GDM1 (cell line): ENCODE results near the gene SNX13.
A peak's percentile ranks its signal among the peaks of the same experiment; 100 is the strongest.

Experiments used
- DNase-seq: peaks from one replicate; lab custom pipeline; 2025; lab: John Stamatoyannopoulos, UW

SNX13 gene

GRCh38 chr7:17947620-17948019 lies 7.3 kb upstream of the SNX13 start:
- no peak for DNase-seq

GRCh38 chr7:17946591-17946990 lies 6.3 kb upstream of the SNX13 start:
- no peak for DNase-seq

- DNase-seq, result no peak
Measured at GRCh38 chr7:17944720-17945119, 4.4 kb upstream of the SNX13 start.

GRCh38 chr7:17943006-17943405 lies 2.7 kb upstream of the SNX13 start:
- DNase-seq, result no peak

GRCh38 chr7:17942231-17942630 lies 1.9 kb upstream of the SNX13 start:
- DNase-seq, result no peak

GRCh38 chr7:17940951-17941431 lies 697 bp upstream of the SNX13 start:
- DNase-seq, result no peak

GRCh38 chr7:17939606-17940301 lies 540 bp downstream of the SNX13 start:
- DNase-seq, result peak; percentile 21

GRCh38 chr7:17939211-17939605 lies 1.1 kb downstream of the SNX13 start:
- no peak for DNase-seq

- no peak for DNase-seq
Measured at GRCh38 chr7:17937506-17938120, 2.7 kb downstream of the SNX13 start.

- DNase-seq, result no peak
Measured at GRCh38 chr7:17936321-17936720, 4.0 kb downstream of the SNX13 start.

- DNase-seq, result no peak
Measured at GRCh38 chr7:17934612-17935240, 5.6 kb downstream of the SNX13 start.

GRCh38 chr7:17934094-17934493 lies 6.2 kb downstream of the SNX13 start:
- no peak for DNase-seq

- no peak for DNase-seq
Measured at GRCh38 chr7:17932770-17933169, 7.5 kb downstream of the SNX13 start.

- no peak for DNase-seq
Measured at GRCh38 chr7:17931069-17931468, 9.2 kb downstream of the SNX13 start.

- DNase-seq, result no peak
Measured at GRCh38 chr7:17930546-17930945, 9.7 kb downstream of the SNX13 start.

GRCh38 chr7:17929647-17930395 lies 10.5 kb downstream of the SNX13 start:
- no peak for DNase-seq

GRCh38 chr7:17928055-17928454 lies 12.2 kb downstream of the SNX13 start:
- DNase-seq, result no peak

GRCh38 chr7:17921857-17922416 lies 18.4 kb downstream of the SNX13 start:
- DNase-seq, result no peak

- no peak for DNase-seq
Measured at GRCh38 chr7:17917842-17918241, 22.5 kb downstream of the SNX13 start.

- no peak for DNase-seq
Measured at GRCh38 chr7:17916786-17917185, 23.5 kb downstream of the SNX13 start.

- DNase-seq, result no peak
Measured at GRCh38 chr7:17915796-17916195, 24.5 kb downstream of the SNX13 start.

- DNase-seq, result no peak
Measured at GRCh38 chr7:17915168-17915567, 25.1 kb downstream of the SNX13 start.
